Renal cortical epithelial cell (primary cell): ENCODE results near the gene DAGLA. TPM values are rescaled to one million over a fixed set of nuclear protein-coding genes. Genes with fewer than 3 reads are reported as not detected.

Experiments
- DNase-seq: peaks from one replicate; pipeline ENCODE4 v3.0.0-alpha.2; 2011; ENCODE audit warnings: low read depth
- total RNA-seq: library from RNA; depleted of rRNA; stranded (reverse); fragments of >200 nt; gene quantifications from 2 replicates; pipeline ENCODE4 v1.2.3, GENCODE V29; 2014

DAGLA gene
- total RNA-seq, 1 donor from 2014 or later = 6.8 TPM

DNA sequence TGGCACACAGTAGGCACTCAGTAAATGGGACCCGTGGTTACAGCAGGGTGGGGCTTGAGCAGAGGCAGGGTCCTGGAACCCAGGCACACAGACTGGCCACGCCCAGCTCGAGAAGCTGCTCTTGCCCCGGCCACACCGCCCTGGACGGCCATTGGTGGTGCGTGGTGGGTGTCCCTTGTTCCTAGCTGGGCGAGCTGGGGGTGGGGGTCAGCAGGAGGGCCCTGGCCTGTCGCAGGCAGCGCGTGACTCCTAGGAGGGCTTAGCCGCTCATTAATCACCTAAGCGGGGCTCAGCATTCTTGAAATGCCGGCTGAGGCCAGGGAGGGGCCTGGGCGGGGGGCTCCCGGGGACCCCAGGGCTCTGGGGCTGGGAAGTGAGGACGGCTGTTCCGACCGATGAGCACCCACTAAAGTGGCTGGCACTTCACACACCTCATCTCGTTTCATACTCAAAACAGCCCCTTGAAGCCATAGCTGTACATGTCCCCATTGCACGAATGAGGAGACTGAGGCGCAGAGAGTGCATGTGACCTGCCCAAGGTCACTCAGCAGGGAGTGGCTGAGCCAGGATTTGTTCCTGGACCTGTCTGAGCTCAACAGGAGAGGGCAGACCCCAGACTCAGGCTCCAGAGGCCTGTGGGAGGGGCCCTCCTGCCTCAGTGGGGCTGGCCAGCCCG is 83.9 kb downstream of the DAGLA start:
- no peak for DNase-seq

DNA sequence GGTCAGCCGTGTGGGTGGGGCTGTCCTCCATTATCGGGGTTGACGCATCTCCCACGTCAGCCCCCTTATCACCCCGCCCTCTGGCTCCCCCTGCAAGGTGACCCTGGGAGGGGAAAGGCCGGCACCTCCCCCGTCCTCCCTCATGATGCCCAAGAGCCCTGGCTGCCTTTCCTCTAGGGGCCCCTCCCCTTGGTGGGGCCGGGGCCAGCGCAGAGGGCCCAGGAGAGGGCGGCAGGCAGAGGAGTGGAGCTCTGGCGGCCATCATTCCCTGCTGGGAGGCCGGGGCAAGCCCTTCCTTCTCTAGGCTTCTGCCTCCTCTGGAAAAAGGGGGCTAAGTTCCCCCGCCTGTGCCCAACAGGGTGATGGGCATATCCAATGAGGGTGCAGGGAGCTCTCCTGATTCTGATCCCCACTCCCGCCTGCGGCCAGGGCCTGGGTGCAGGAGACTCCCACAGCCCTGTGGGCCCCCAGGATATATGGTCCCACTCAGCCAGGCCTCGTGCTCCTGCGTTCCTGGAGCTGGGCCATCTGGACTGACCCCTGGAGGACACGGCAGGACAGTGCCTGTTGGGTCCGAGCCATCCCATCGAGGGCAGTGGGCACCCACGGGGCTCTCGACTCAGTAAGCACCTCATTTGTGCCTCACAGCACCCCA is 84.5 kb downstream of the DAGLA start:
- no peak for DNase-seq

DNA sequence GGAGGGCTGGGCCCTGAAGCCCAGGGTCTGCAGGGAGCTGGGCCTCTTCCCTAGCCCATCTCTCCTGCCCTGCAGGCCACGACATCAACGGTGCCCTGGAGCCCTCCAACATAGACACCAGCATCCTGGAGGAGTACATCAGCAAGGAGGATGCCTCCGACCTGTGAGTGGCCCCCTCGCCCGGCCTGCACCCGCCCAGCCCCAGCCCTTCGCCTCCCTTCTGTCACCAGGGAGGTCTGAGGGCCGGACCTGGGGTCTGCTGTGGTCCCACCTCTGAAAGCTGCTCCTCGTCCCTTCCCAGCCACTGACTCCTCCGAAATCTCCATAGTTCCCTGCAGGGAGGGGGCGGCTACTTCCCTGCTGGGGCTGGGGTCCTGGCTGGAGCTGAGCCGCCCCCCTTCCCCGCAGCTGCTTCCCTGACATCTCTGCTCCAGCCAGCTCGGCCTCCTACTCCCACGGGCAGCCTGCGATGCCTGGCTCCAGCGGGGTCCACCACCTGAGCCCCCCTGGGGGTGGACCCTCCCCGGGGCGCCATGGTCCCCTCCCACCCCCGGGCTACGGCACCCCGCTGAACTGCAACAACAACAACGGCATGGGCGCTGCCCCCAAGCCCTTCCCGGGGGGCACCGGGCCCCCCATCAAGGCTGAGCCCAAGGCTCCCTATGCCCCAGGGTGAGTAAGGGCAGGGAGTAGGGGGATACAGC is 85.5 kb downstream of the DAGLA start:
- DNase-seq = no peak

- no peak for DNase-seq
These were observed 86.2 kb downstream of the DAGLA start for GRCh38 chr11:61766353-61766841.

DNA sequence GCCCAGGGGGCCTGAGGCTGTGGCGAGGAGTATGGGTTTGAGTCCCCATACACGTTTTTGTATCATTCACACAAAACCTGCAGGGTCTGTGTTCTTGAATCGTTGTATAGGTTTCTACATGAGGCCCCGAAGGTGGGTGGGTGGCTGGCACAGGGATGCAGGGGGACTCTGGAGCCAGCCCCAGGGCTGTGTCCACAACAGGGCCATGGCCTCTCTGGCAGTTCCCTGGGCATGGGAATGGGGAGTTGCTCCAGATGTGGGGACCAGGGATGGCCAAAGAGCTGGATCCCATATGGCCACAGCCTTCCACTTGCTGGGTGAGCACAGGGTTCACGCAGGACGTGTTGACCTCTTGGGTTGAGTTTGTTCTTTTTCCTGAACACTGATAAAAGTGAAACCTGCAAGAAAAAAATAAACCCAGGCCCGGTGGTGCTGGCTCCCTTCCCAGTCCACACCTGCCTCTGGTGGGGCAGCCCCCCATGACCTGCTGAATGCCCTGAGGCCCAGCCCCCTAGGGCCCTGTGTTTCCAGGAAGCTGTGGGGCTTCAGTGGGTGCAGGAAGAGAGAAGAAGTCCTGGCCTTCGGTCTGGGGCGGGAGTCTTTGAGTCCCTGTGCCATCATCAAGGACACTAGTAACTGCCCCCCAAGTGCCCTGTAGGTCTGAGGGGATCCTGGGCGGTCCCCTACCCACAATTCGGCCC is 88.3 kb downstream of the DAGLA start:
- DNase-seq = no peak

GRCh38 chr11:61769169-61769920 is 89.2 kb downstream of the DAGLA start:
- no peak for DNase-seq

GRCh38 chr11:61769946-61770683 is 89.9 kb downstream of the DAGLA start:
- DNase-seq = no peak

- no peak for DNase-seq
These were observed 91.2 kb downstream of the DAGLA start for GRCh38 chr11:61771195-61771894.

GRCh38 chr11:61771985-61772455 is 91.8 kb downstream of the DAGLA start:
- DNase-seq = peak; percentile 28

DNA sequence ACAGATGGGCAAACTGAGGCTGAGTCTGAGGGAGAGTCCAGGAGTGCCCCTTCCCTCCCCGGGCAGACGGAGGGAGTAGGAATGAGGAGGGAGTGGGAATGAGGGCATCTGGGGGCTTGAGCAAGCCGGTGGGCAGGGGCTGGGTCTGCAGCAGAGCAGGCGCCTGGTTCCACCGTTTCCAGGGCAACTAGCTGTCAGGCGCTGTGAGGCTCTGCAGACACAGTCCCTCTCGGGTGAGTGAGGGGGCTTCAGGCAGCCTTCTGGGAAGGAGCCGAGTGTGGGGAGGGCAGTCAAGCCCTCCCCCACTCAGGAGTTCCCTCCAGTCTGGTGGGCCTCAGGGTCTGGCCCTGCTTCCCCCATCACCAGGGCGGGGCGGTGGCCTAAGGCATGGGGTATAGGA is 93.2 kb downstream of the DAGLA start:
- DNase-seq = no peak

DNA sequence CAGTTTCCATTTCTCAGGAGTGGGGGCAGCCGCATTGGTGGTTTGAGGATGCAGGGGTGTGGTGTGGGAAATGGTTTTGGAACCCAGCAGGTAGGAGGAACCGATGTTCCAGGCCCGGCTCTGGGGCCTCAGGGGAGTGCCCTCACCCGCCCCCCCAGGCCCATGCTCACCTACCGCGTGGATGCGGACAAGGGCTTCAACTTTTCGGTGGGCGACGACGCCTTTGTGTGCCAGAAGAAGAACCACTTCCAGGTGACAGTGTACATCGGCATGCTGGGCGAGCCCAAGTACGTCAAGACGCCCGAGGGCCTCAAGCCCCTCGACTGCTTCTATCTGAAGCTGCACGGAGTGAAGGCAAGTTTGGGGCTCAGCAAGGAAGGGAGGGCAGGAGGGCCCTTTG is 93.6 kb downstream of the DAGLA start:
- no peak for DNase-seq

GRCh38 chr11:61774411-61774810 is 94.2 kb downstream of the DAGLA start:
- no peak for DNase-seq

GRCh38 chr11:61775106-61775505 is 94.9 kb downstream of the DAGLA start:
- DNase-seq = no peak

DNA sequence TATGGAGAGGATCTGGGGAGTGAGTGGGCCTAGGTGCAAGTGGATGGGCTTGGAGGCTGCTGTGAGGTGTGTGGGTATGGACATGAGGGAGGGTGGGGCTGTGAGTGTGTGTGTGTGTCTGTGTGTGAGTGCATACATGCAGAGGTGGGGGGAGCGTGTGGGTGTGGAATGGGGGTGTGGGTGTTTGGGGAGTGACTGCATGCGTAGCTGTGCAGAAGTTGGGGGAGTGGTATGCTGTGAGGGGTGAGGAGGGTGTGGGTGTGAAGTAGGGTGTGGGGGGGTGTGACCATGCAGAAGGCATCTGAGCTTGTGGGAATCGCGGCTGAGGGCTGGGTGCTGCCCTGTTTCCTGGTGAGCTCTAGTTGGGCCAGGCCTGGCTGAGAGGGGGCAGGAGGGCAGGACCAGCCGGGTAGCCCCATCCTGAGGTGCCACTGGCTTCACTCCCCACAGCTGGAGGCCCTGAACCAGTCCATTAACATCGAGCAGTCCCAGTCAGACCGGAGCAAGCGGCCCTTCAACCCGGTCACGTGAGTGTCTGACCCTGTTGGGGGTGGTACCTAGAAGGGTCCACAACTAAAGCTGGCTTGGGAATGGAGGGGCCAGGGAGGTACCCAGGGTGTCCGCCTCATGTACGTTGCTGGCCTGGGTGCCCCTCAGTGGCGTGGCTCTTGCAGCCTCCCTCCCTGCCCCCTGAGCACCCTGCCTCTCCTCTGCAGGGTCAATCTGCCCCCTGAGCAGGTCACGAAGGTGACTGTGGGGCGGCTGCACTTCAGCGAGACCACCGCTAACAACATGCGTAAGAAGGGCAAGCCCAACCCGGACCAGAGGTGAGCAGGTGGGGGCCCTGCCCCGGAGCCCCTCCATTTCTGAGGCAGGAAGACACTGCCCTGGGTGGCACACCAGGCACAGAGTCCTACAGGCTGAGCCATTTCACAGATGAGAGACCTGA is 95.7 kb downstream of the DAGLA start:
- no peak for DNase-seq

GRCh38 chr11:61776561-61777075 is 96.4 kb downstream of the DAGLA start:
- peak; percentile 64 for DNase-seq

- DNase-seq = no peak
These were observed 97.3 kb downstream of the DAGLA start for GRCh38 chr11:61777234-61778090.

DNA sequence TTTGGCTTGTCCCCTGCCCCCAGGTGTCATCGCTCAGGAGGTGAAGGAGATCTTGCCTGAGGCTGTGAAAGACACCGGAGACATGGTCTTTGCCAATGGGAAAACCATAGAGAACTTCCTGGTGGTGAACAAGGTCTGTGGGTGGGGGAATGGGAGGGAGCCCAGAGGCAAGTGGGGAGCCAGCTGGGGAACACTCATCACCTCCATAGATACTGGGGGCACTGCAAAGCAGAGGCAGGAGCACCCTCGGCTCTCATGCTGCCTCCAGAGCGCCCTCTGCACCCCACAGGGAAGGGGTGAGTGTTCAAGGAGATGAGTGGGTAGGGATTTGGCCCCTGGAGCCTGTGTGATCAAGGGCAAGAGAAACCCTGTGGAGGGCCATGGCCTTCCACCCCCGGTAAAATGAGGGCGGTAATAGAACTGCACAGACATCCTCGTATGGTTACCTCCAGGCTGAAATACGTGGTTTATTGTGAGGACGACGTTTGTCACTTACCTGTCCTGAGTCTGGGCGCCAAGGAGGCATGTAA is 98.2 kb downstream of the DAGLA start:
- no peak for DNase-seq
